ENCODE data around the gene PTPRD.

The PTPRD gene

GRCh38 chr9:8515748-8516147 lies 2097.1 kb downstream of the PTPRD start:
- no peak for DNase-seq (ENCODE audit: low read depth)

GRCh38 chr9:8514760-8515159 lies 2098.0 kb downstream of the PTPRD start:
- no peak for DNase-seq (ENCODE audit: low read depth)

GRCh38 chr9:8508671-8509290 lies 2104.0 kb downstream of the PTPRD start:
- DNase-seq (ENCODE audit: low read depth): no peak

- DNase-seq (ENCODE audit: low read depth): no peak
Measured at GRCh38 chr9:8494571-8494970, 2118.2 kb downstream of the PTPRD start.

- no peak for DNase-seq (ENCODE audit: low read depth)
Measured at GRCh38 chr9:8492679-8493078, 2120.1 kb downstream of the PTPRD start.

GRCh38 chr9:8492024-8492423 lies 2120.8 kb downstream of the PTPRD start:
- no peak for DNase-seq (ENCODE audit: low read depth)

GRCh38 chr9:8491563-8491962 lies 2121.2 kb downstream of the PTPRD start:
- no peak for DNase-seq (ENCODE audit: low read depth)

GRCh38 chr9:8489835-8490234 lies 2123.0 kb downstream of the PTPRD start:
- DNase-seq (ENCODE audit: low read depth): no peak

- no peak for DNase-seq (ENCODE audit: low read depth)
Measured at GRCh38 chr9:8486095-8486494, 2126.7 kb downstream of the PTPRD start.

GRCh38 chr9:8484597-8485191 lies 2128.1 kb downstream of the PTPRD start:
- DNase-seq (ENCODE audit: low read depth): no peak

GRCh38 chr9:8477450-8477849 lies 2135.4 kb downstream of the PTPRD start:
- no peak for DNase-seq (ENCODE audit: low read depth)

- DNase-seq (ENCODE audit: low read depth): no peak
Measured at GRCh38 chr9:8474937-8475336, 2137.9 kb downstream of the PTPRD start.

- no peak for DNase-seq (ENCODE audit: low read depth)
Measured at GRCh38 chr9:8473244-8474020, 2139.4 kb downstream of the PTPRD start.

GRCh38 chr9:8468045-8468637 lies 2144.7 kb downstream of the PTPRD start:
- no peak for DNase-seq (ENCODE audit: low read depth)

- DNase-seq (ENCODE audit: low read depth): no peak
Measured at GRCh38 chr9:8457816-8458215, 2155.0 kb downstream of the PTPRD start.

GRCh38 chr9:8457055-8457454 lies 2155.7 kb downstream of the PTPRD start:
- DNase-seq (ENCODE audit: low read depth): no peak

- no peak for DNase-seq (ENCODE audit: low read depth)
Measured at GRCh38 chr9:8456344-8456743, 2156.5 kb downstream of the PTPRD start.

GRCh38 chr9:8450810-8451545 lies 2161.8 kb downstream of the PTPRD start:
- DNase-seq (ENCODE audit: low read depth): no peak

GRCh38 chr9:8448226-8448625 lies 2164.6 kb downstream of the PTPRD start:
- no peak for DNase-seq (ENCODE audit: low read depth)

- no peak for DNase-seq (ENCODE audit: low read depth)
Measured at GRCh38 chr9:8447601-8448000, 2165.2 kb downstream of the PTPRD start.

- DNase-seq (ENCODE audit: low read depth): no peak
Measured at GRCh38 chr9:8437876-8438275, 2174.9 kb downstream of the PTPRD start.

GRCh38 chr9:8437259-8437658 lies 2175.5 kb downstream of the PTPRD start:
- no peak for DNase-seq (ENCODE audit: low read depth)
